K562 (cell line): ENCODE measurements around the gene CPED1. TPM values are rescaled to one million over a fixed set of nuclear protein-coding genes. Genes with fewer than 3 reads are reported as not detected.

ENCODE experiments used
- BHLHE40 ChIP-seq: IDR thresholded peaks from 2 replicates; pipeline ENCODE4 v1.6.1; 2011; ENCODE audit warnings: low read length, improper control_type of control experiment
- CBFB ChIP-seq: sonication (generic); formaldehyde crosslinking; IDR thresholded peaks from 2 replicates; pipeline ENCODE4 v1.4.0; 2020; ENCODE audit warnings: mild to moderate bottlenecking, missing genetic modification reagents
- CTCFL ChIP-seq: IDR thresholded peaks from 2 replicates; pipeline ENCODE4 v1.6.1; 2011; ENCODE audit warnings: borderline replicate concordance, low read depth, mild to moderate bottlenecking, moderate library complexity, low read length; ENCODE audit not compliant: insufficient read depth, poor library complexity, severe bottlenecking
- E2F4 ChIP-seq: sonication (generic); formaldehyde crosslinking; IDR thresholded peaks from 2 replicates; pipeline ENCODE4 v1.8.0; 2022; ENCODE audit warnings: mild to moderate bottlenecking, low read depth, missing genetic modification reagents
- ELF4 ChIP-seq: fragments of 450-650 bp; formaldehyde crosslinking; IDR thresholded peaks from 2 replicates; pipeline ENCODE4 v1.4.0; 2022; ENCODE audit warnings: missing genetic modification characterization
- GABPB2 ChIP-seq: fragments of 250-450 bp; sonication (Bioruptor Pico); conservative IDR thresholded peaks from 2 replicates; pipeline ENCODE4 v1.5.1; 2021; ENCODE audit warnings: mild to moderate bottlenecking
- HES1 ChIP-seq: fragments of 450-650 bp; IDR thresholded peaks from 2 replicates; pipeline ENCODE4 v1.6.1; 2016; ENCODE audit warnings: low read depth, mild to moderate bottlenecking, moderate library complexity
- HNRNPK ChIP-seq: fragments of 200-400 bp; formaldehyde crosslinking; IDR thresholded peaks from one replicate; pipeline ENCODE4 v1.6.1; 2018; ENCODE audit warnings: mild to moderate bottlenecking, low read depth, low read length; ENCODE audit not compliant: poor library complexity, severe bottlenecking
- ILF3 ChIP-seq: fragments of 450-650 bp; IDR thresholded peaks from 2 replicates; pipeline ENCODE4 v1.6.1; 2018; ENCODE audit warnings: antibody characterized with exemption, mild to moderate bottlenecking, moderate library complexity, borderline replicate concordance
- KDM1A ChIP-seq, 2 experiments: fragments of 450-650 bp; IDR thresholded peaks; 2 replicates each; pipeline ENCODE4 v1.6.1; 2016; ENCODE audit warnings: mild to moderate bottlenecking in 2 of 2
- NELFE ChIP-seq: IDR thresholded peaks from 2 replicates; pipeline ENCODE4 v1.6.1; 2011; ENCODE audit warnings: mild to moderate bottlenecking; ENCODE audit not compliant: insufficient read depth, insufficient read length
- POLR3A ChIP-seq: IDR thresholded peaks from 2 replicates; pipeline ENCODE4 v1.6.1; 2011; ENCODE audit warnings: borderline replicate concordance, mild to moderate bottlenecking, moderate library complexity; ENCODE audit not compliant: insufficient read length, insufficient read depth; ENCODE audit errors: extremely low read depth
- PURB ChIP-seq: sonication (generic); formaldehyde crosslinking; IDR thresholded peaks from 2 replicates; pipeline ENCODE4 v1.9.0; 2021; ENCODE audit warnings: low read depth, mild to moderate bottlenecking, missing genetic modification reagents
- RFX7 ChIP-seq: fragments of 250-450 bp; sonication (Bioruptor Pico); IDR thresholded peaks from 2 replicates; pipeline ENCODE4 v1.5.1; 2021; ENCODE audit warnings: mild to moderate bottlenecking
- SIX5 ChIP-seq, 2 experiments: IDR thresholded peaks; 2 replicates each; pipeline ENCODE4 v1.6.1; 2011; ENCODE audit warnings: low read length in 2 of 2, borderline replicate concordance in 1 of 2, low read depth in 1 of 2, mild to moderate bottlenecking in 1 of 2, moderate library complexity in 1 of 2; ENCODE audit not compliant: insufficient read depth in 1 of 2
- ZBTB33 ChIP-seq: sonication (generic); formaldehyde crosslinking; IDR thresholded peaks from 2 replicates; pipeline ENCODE4 v1.8.1; 2023; ENCODE audit warnings: mild to moderate bottlenecking, missing genetic modification reagents
- ZC3H11A ChIP-seq: IDR thresholded peaks from 2 replicates; pipeline ENCODE4 v1.6.1; 2012; ENCODE audit warnings: low read depth, low read length, improper control_type of control experiment
- ZNF699 ChIP-seq: fragments of 250-450 bp; sonication (Bioruptor Pico); IDR thresholded peaks from 2 replicates; pipeline ENCODE4 v1.8.0; 2021; ENCODE audit warnings: mild to moderate bottlenecking, moderate library complexity; ENCODE audit not compliant: insufficient replicate concordance
- ZNF707 ChIP-seq: fragments of 250-450 bp; sonication (Bioruptor Pico); conservative IDR thresholded peaks from 2 replicates; pipeline ENCODE4 v1.8.0; 2022; ENCODE audit warnings: inconsistent platforms, mild to moderate bottlenecking, moderate library complexity
- polyA plus RNA-seq, 8 experiments: library from polyadenylated mRNA; depleted of rRNA in 4 of 8; stranded (reverse) in 5 of 8; unstranded in 3 of 8; fragments of >200 nt; fragmentation: Nextera tagmentation in 2 of 8; fragmentation: Illumina TruSeq in 1 of 8; extraction: Ambion mirVana in 2 of 8; extraction: Trizol in 1 of 8; gene quantifications; 2 replicates each; pipeline versions ENCODE4 v1.2.1 to v1.2.3, GENCODE V29; 2011 to 2014; ENCODE audit warnings: inconsistent platforms in 1 of 8, missing spikeins in 1 of 8
- total RNA-seq, 7 experiments: library from RNA; depleted of rRNA in 6 of 7; stranded (reverse); fragments of >200 nt in 6 of 7; fragmentation: Illumina TruSeq in 2 of 7; extraction: Trizol in 2 of 7; gene quantifications; 2 replicates each; pipeline versions ENCODE4 v1.2.1 to v1.2.3, GENCODE V29; 2011 to 2021; ENCODE audit warnings: low replicate concordance in 1 of 7
- TF ChIP-seq, protein P1 (sequence below), 2 experiments: fragments of 450-650 bp; conservative IDR thresholded peaks; 2 replicates each; pipeline ENCODE4 v1.6.1; 2017; ENCODE audit warnings: mild to moderate bottlenecking in 2 of 2, moderate library complexity in 2 of 2

The CPED1 gene
- total and polyA plus RNA-seq, 9 of the 15 experiments (the other 6 are each of a cell fraction or from before 2014, with no cell fraction given) = 195 to 393 (median 290) TPM

- TF ChIP-seq SIX5 (IDR thresholded peaks at IDR 0.05; ENCODE audit: borderline replicate concordance in 1 of 2, insufficient read depth in 1 of 2, low read depth in 1 of 2, low read length in 2 of 2) = no peak
- TF ChIP-seq ZBTB33 (CRISPR knock-in tag) = no peak
- TF ChIP-seq ZC3H11A = no peak
- TF ChIP-seq ILF3 = peak; percentile 68; the same call in 1 of the 2 replicates
- peak; percentile 62; the same call in 1 of the 2 replicates for TF ChIP-seq RFX7 (CRISPR knock-in tag)
- no peak for TF ChIP-seq BHLHE40
- no peak for TF ChIP-seq CTCFL
- TF ChIP-seq GABPB2 (CRISPR knock-in tag) = 0 out of 2 replicates have a peak, but pooled peaks have one; percentile 14
- no peak for TF ChIP-seq ZNF699 (CRISPR knock-in tag)
- no peak for TF ChIP-seq POLR3A
- TF ChIP-seq HNRNPK = no peak
- no peak for TF ChIP-seq KDM1A (IDR thresholded peaks at IDR 0.05)
- no peak for TF ChIP-seq PURB (CRISPR knock-in tag)
- TF ChIP-seq ZNF707 (CRISPR knock-in tag) = no peak
- TF ChIP-seq, protein P1, sequence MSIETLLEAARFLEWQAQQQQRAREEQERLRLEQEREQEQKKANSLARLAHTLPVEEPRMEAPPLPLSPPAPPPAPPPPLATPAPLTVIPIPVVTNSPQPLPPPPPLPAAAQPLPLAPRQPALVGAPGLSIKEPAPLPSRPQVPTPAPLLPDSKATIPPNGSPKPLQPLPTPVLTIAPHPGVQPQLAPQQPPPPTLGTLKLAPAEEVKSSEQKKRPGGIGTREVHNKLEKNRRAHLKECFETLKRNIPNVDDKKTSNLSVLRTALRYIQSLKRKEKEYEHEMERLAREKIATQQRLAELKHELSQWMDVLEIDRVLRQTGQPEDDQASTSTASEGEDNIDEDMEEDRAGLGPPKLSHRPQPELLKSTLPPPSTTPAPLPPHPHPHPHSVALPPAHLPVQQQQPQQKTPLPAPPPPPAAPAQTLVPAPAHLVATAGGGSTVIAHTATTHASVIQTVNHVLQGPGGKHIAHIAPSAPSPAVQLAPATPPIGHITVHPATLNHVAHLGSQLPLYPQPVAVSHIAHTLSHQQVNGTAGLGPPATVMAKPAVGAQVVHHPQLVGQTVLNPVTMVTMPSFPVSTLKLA (conservative IDR thresholded peaks at IDR 0.05) = no peak
- TF ChIP-seq E2F4 (CRISPR knock-in tag) = no peak
- TF ChIP-seq ELF4 (CRISPR knock-in tag) = peak; percentile 10; the same call in 1 of the 2 replicates
- TF ChIP-seq HES1 = no peak
- no peak for TF ChIP-seq NELFE
- no peak for TF ChIP-seq CBFB (CRISPR knock-in tag)
These were observed 94.8 kb downstream of the CPED1 start (continued) for GRCh38 chr7:121083138-121083789.
